Measurements from ENCODE around the gene TM9SF4.
"Not testable (repeated sequence)": the region's sequence is repeated elsewhere in the genome, so short reads cannot be mapped to it uniquely, and the experiment has no call there.

The TM9SF4 gene

DNA sequence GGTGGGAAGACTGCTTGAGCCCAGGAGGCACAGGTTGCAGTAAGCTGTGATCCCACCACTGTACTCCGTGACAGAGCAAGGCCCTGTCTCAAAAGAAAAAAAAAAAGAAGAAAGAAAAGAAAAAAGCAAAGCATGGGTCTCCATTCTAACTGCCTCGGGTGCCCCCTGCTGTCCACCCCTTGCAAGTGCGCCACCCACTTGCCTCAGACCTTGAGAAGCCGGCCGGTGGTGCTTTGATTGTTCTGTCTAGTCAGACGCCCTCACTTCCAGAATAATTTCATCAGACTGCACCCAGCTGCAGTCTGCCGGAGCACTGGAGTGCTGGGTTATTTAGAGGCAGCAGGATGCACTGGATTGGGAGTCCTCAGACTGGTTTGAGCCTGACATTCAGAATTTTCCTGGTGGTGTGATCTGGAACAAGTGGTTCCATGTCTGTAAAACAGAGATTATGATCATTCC is 17.6 kb upstream of the TM9SF4 start:
- no peak for DNase-seq (ENCODE audit: low read depth, low spot score)

- no peak for DNase-seq (ENCODE audit: low read depth, low spot score)
Measured at GRCh38 chr20:32098786-32099185, 10.7 kb upstream of the TM9SF4 start.

GRCh38 chr20:32108814-32109391 is 611 bp upstream of the TM9SF4 start:
- DNase-seq (ENCODE audit: low read depth, low spot score): no peak

- no peak for DNase-seq (ENCODE audit: low read depth, low spot score)
Measured at GRCh38 chr20:32110173-32110704, 725 bp downstream of the TM9SF4 start.

- DNase-seq (ENCODE audit: low read depth, low spot score): no peak
Measured at GRCh38 chr20:32110727-32111126, 1.2 kb downstream of the TM9SF4 start.

GRCh38 chr20:32111156-32111686 is 1.7 kb downstream of the TM9SF4 start:
- DNase-seq (ENCODE audit: low read depth, low spot score): no peak

DNA sequence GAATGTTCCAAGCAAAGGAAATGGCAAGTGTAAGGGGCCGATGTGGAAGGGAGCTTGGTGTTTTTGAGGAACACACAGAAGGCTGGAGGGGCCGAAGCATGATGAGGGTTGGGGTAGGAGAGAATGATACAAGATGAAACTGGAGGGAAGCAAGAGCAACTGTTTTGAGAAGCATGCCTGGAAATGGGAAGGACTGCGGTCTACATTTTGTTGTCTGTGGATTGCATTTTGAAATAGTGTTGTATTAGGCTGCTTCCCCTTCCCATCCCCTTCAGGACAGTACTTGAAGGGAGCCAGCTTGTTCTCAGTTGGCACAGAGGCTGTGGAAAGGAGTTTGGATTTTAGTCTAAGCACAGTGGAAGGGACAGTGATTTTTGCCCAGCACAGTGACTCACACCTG is 2.2 kb downstream of the TM9SF4 start:
- no peak for DNase-seq (ENCODE audit: low read depth, low spot score)

DNA sequence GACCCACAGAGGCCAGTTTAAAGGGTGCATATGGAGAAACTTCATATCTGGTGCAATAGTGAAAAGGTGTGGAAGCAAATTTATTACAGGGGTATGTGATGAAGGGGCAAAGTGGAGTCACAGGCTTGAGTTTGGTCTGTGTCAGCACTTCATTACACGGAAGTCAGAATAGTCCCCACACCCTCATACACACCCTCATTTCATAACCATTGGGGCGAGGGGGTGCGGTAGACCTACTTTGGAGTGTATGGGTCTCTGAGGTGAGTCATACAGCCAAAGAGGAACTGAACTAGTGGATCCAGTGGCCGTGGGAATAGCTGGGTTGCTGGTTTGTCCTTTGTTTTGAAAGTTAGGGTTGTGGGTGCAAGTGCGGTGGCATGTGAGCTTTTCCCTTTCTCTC is 3.3 kb downstream of the TM9SF4 start:
- no peak for DNase-seq (ENCODE audit: low read depth, low spot score)

- no peak for DNase-seq (ENCODE audit: low read depth, low spot score)
Measured at GRCh38 chr20:32113591-32114260, 4.2 kb downstream of the TM9SF4 start.

- no peak for DNase-seq (ENCODE audit: low read depth, low spot score)
Measured at GRCh38 chr20:32114305-32114960, 4.9 kb downstream of the TM9SF4 start.

DNA sequence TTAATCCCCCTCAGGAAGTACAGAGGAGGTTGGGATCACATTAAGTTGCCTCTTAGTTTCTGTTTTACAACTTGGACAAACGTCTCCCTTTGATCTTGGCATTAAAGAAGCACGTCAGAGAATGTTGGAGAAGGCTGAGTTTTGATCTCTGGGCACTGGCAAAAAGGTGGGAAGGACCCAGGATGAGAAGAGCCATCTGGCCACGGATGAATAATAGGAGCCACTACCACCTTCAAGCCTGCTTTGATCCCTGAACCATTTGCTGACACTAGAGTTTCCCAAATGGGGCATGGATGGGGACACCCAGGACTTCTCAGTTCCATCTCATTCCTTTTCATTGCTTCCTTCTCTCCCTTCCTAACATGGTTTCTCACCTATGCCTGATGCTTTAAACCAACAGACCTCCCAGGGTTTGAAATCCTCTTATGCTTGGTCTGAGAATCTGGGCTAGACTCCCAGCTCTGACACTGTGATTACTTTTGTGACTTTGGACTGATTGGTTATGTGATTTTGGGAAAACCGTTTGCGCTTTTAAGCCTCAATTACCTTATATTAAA is 5.8 kb downstream of the TM9SF4 start:
- no peak for DNase-seq (ENCODE audit: low read depth, low spot score)

DNA sequence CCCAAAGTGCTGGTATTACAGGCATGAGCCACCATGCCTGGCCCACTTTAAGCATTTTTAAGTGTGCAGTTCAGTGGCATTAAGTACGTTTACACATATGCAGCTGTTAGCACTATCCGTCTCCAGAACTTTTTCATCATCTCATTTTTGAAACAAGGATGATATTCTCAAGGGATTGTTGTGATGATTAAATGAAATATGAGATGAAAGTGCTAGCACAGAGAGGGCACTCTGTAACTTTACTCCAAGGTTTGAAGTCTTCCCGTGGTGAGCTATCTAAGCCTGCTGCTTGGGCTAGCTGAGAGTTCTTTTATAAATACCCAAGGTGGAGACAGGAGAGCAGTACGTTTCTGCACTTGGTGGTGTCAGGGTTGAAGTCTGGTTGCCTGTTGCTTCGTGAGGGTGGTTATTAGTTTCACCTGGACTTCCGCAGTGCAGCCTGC is 6.6 kb downstream of the TM9SF4 start:
- no peak for DNase-seq (ENCODE audit: low read depth, low spot score)

GRCh38 chr20:32116796-32117195 is 7.3 kb downstream of the TM9SF4 start:
- not testable (repeated sequence) for DNase-seq (ENCODE audit: low read depth, low spot score)

DNA sequence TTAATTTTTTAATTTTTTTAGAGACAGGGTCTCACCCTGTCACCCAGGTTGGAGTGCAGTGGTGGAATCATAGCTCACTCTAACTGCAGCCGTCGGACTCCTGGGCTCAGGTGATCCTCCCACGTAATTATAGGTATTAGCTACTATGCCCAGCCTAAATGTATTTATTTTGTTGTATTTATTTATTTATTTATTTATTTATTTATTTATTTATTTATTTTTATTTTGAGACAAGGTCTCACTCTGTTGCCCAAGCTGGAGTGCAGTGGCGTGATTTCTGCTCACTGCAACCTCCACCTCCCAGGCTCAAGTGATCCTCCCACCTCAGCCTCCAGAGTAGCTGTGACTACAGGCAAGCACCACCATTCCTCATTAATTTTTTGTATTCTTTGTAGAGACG is 8.9 kb downstream of the TM9SF4 start:
- DNase-seq (ENCODE audit: low read depth, low spot score): not testable (repeated sequence)

GRCh38 chr20:32119734-32120133 is 10.2 kb downstream of the TM9SF4 start:
- no peak for DNase-seq (ENCODE audit: low read depth, low spot score)

GRCh38 chr20:32121908-32122307 is 12.4 kb downstream of the TM9SF4 start:
- DNase-seq (ENCODE audit: low read depth, low spot score): not testable (repeated sequence)

GRCh38 chr20:32123088-32123487 is 13.6 kb downstream of the TM9SF4 start:
- no peak for DNase-seq (ENCODE audit: low read depth, low spot score)

- DNase-seq (ENCODE audit: low read depth, low spot score): no peak
Measured at GRCh38 chr20:32124916-32125454, 15.5 kb downstream of the TM9SF4 start.

DNA sequence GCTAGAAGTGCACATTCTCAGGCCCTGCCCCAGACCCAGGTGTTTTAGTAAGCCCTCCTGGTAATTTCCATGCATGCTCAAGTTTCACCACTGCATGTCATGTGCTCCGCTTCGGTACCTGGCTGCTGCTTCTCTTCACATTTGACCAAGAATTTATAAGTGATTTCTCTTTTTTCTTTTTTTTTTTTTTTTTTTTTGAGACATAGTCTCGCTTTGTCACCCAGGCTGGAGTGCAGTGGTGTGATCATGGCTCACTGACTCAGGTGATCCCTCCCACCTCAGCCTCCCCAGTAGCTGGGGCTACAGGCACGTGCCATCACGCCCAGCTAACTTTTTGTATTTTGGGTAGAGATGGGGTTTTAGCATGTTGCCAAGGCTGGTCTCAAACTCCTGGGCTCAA is 16.0 kb downstream of the TM9SF4 start:
- DNase-seq (ENCODE audit: low read depth, low spot score): no peak

- no peak for DNase-seq (ENCODE audit: low read depth, low spot score)
Measured at GRCh38 chr20:32126919-32127318, 17.4 kb downstream of the TM9SF4 start.

DNA sequence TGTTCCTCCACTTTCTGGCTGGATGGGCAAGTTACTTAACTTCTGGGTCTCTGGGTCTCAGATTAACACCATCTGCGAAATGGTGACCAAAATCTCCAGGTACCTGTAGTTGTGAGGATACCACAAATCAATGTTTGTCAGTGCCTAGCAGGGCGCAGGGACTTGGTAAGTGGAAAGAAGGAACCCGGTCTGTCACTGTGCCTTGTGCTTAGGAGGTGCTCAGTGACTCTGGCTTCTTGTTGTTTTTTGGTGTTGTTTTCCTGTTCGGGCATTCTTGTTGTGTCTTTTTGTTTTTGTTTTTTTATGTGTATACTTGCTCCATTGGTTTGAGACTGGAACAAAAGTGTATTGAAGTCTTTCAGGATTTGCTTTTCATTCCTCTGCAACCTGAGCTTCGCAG is 17.8 kb downstream of the TM9SF4 start:
- DNase-seq (ENCODE audit: low read depth, low spot score): no peak

DNA sequence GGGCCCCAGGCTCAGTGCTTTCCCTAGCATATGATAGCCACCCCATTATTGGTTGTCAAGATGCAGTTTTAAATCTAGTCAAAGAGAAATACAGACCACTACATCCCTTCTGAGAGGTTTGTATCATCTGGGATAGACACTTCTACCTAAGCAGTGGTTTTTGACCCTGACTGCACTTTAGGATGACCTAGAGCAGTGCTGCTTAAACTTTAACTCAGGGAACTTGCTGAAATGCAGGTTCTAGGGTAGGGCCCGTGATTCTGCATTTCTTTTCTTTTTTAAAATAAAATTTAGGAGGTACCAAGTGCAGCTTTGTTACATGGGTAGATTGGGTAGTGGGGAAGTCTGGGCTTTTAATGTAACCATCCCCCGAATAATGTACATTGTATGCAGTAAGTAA is 18.7 kb downstream of the TM9SF4 start:
- no peak for DNase-seq (ENCODE audit: low read depth, low spot score)

All from iPS DF 19.7 (cell line).